Pancreas (tissue), 10 donors: ENCODE measurements around the gene RNF7. TPM values are rescaled to one million over a fixed set of nuclear protein-coding genes. Genes with fewer than 3 reads are reported as not detected.

Experiments used
- ATAC-seq, 4 donors: fragments of 200-7000 bp; cut with Tn5 transposase; one replicate each; pipeline versions ENCODE4 v1.8.0 to v1.9.1; 2020; ENCODE audit warnings: mild to moderate bottlenecking in 4 of 4, moderate library complexity in 4 of 4
- DNase-seq, 6 donors: peaks; one replicate each; pipeline ENCODE4 v3.0.0-alpha.2; 2020
- FAIRE-seq: peaks from 2 replicates; lab custom pipeline; 2012; peaks lifted over from hg19 to GRCh38; lab: Jason Lieb, UNC
- H3K27ac ChIP-seq, 4 donors: fragments of 200-600 bp; sonication (generic); 1 replicate in 3 of 4; 2 replicates in 1 of 4; pipeline versions ENCODE4 v1.5.0 to v1.8.0; 2020
- H3K27me3 ChIP-seq, 4 donors: fragments of 200-600 bp; one replicate each; pipeline ENCODE4 v1.8.0; 2021
- H3K36me3 ChIP-seq, 3 donors: fragments of 200-600 bp; sonication (generic) in 1 of 3; one replicate each; pipeline versions ENCODE4 v1.5.0 to v1.8.0; 2020 to 2021
- H3K4me1 ChIP-seq, 3 donors: fragments of 200-600 bp; one replicate each; pipeline ENCODE4 v1.8.0; 2021
- H3K4me3 ChIP-seq, 4 donors: fragments of 200-600 bp; sonication (generic) in 2 of 4; one replicate each; pipeline versions ENCODE4 v1.5.0 to v1.8.0; 2020 to 2021
- H3K9me3 ChIP-seq, 4 donors: fragments of 200-600 bp; one replicate each; pipeline ENCODE4 v1.8.0; 2021
- CTCF ChIP-seq, 4 donors: fragments of 200-600 bp; sonication (generic) in 3 of 4; IDR thresholded peaks; one replicate each; pipeline versions ENCODE4 v1.5.0 to v1.8.0; 2021; ENCODE audit warnings: antibody characterized with exemption in 4 of 4
- WGBS, 2 donors: extraction: QIAGEN DNeasy Blood & Tissue Kit; methylation state at CpG; one replicate each; pipeline ENCODE4 v1.1.7; 2013; 5-methylcytosine and 5-hydroxymethylcytosine counted together
- intact Hi-C, 3 donors: fragments of 100-400 bp; cut with DNase I; formaldehyde crosslinking; loops; one replicate each; pipeline versions ENCODE4 v1.11.1 to v1.14.2; 2022
- polyA plus RNA-seq, 2 donors: library from polyadenylated mRNA; stranded (reverse); fragments of 200-250 nt; gene quantifications; one replicate each; pipeline ENCODE4 v1.2.3, GENCODE V29; 2013
- total RNA-seq, 6 donors: library from RNA; stranded (reverse); fragmentation: NEBNext Ultra II Directional in 4 of 6; extraction: Animal tissue kit (Norgen Biotek cat#: 25700) in 4 of 6; gene quantifications; one replicate each; pipeline versions ENCODE4 v1.2.1 to v1.2.4, GENCODE V29; 2021 to 2023
- donor health status: healthy with polysubstance abuse.
- donor health status: DM: no; HTN: no; CAD: no; lungs with moderate emphysema.
- donor health status: DM: no; HTN: no; CAD: no.
- donor health status: control.
- donor health status: control.
- donor health status: Bipolar disorder and iron deficiency.
- donor health status: DM: yes; HTN: yes; CAD: no.
- donor health status: DM: no; HTN: no; CAD: no.
- donor health status: DM: no; HTN: no; CAD: no.
- donor health status: DM: yes; HTN: yes; CAD: no.

RNF7 gene
- total and polyA plus RNA-seq, 8 donors: 31.7 to 103 (median 41.8) TPM

- no peak for ATAC-seq
- no peak for FAIRE-seq
- Histone ChIP-seq H3K4me1 (no peaks in the 10 kb centered on the region), H3K4me3 (no peak overlapping the region), H3K27me3 (no peaks in the 10 kb centered on the region), H3K36me3 (no peaks in the 10 kb centered on the region), H3K27ac (no peak overlapping the region), H3K9me3 (no peaks in the 10 kb centered on the region)
- TF ChIP-seq CTCF (IDR thresholded peaks at IDR 0.05): no peak
- intact Hi-C loops: no loop called here
- no peak for DNase-seq
- WGBS, 2 donors: 87 to 89% methylated on average over 1 of the region's 1 CpG
Measured at GRCh38 chr3:141764465-141764864, 26.4 kb downstream of the RNF7 start.

DNA sequence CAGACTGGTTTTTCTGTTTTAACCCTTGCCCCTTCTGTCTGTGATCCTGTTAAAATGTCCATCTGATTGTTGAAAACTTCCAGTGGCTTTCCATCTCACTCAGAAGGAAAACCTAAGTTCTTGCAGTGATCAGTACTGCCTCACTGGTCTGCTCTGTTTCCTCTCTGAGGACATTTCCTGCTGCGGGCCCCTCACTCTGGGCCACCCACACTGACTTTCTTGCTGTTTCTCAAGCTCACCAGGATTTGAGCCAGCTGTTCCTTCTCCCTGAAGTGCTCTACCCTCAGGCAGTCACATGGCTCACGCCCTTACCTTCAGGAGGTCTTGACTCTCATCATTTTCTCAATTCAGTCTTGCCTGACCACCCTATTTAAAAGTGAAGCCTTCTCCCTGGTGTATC is 26.9 kb downstream of the RNF7 start:
- intact Hi-C loops: no loop called here
- ATAC-seq (no peak), FAIRE-seq (no peak), DNase-seq (no peak)
- 83 to 85% methylated on average over 2 of the region's 2 CpGs for WGBS, 2 donors
- Histone ChIP-seq H3K27me3 (no peaks in the 10 kb centered on the region), H3K4me1 (no peaks in the 10 kb centered on the region), H3K4me3 (no peak overlapping the region), H3K9me3 (no peaks in the 10 kb centered on the region), H3K36me3 (no peaks in the 10 kb centered on the region), H3K27ac (no peak overlapping the region)
- TF ChIP-seq CTCF (IDR thresholded peaks at IDR 0.05): no peak

GRCh38 chr3:141767066-141767465 is 29.0 kb downstream of the RNF7 start:
- TF ChIP-seq CTCF (IDR thresholded peaks at IDR 0.05): no peak
- 82 to 92% methylated on average over 2 of the region's 2 CpGs for WGBS, 2 donors

GRCh38 chr3:141769221-141769894 is 31.3 kb downstream of the RNF7 start:
- Histone ChIP-seq H3K27ac (no peak overlapping the region), H3K4me3 (no peak overlapping the region), H3K4me1 (no peaks in the 10 kb centered on the region), H3K9me3 (no peaks in the 10 kb centered on the region), H3K36me3 (no peaks in the 10 kb centered on the region), H3K27me3 (no peaks in the 10 kb centered on the region)
- DNase-seq (no peak), FAIRE-seq (no peak), ATAC-seq (no peak)
- WGBS, 2 donors: 48 to 53% methylated on average over 6 of the region's 6 CpGs
- intact Hi-C loops: no loop called here
- no peak for TF ChIP-seq CTCF (IDR thresholded peaks at IDR 0.05)

More at GRCh38 chr3:141767066-141767465, 29.0 kb downstream of the RNF7 start:
- DNase-seq: no peak
- no peak for FAIRE-seq
- H3K27ac ChIP-seq: no peak overlapping the region
- no peaks in the 10 kb centered on the region for H3K9me3 ChIP-seq
- H3K4me3 ChIP-seq: no peak overlapping the region
- H3K27me3 ChIP-seq: no peaks in the 10 kb centered on the region
- no peaks in the 10 kb centered on the region for H3K36me3 ChIP-seq
- intact Hi-C loops: no loop called here
- no peaks in the 10 kb centered on the region for H3K4me1 ChIP-seq
- no peak for ATAC-seq

GRCh38 chr3:141773676-141774075 is 35.6 kb downstream of the RNF7 start:
- H3K36me3 ChIP-seq: no peaks in the 10 kb centered on the region
- intact Hi-C loops: no loop called here
- TF ChIP-seq CTCF (IDR thresholded peaks at IDR 0.05): no peak
- no peak for ATAC-seq
- H3K27ac ChIP-seq: no peak overlapping the region
- H3K4me3 ChIP-seq: no peak overlapping the region
- H3K27me3 ChIP-seq: no peaks in the 10 kb centered on the region
- 87 to 96% methylated on average over 6 of the region's 6 CpGs for WGBS, 2 donors
- H3K4me1 ChIP-seq: no peaks in the 10 kb centered on the region
- no peaks in the 10 kb centered on the region for H3K9me3 ChIP-seq
- DNase-seq: no peak
- no peak for FAIRE-seq
